ENCODE results near the gene NSD2.

DNA sequence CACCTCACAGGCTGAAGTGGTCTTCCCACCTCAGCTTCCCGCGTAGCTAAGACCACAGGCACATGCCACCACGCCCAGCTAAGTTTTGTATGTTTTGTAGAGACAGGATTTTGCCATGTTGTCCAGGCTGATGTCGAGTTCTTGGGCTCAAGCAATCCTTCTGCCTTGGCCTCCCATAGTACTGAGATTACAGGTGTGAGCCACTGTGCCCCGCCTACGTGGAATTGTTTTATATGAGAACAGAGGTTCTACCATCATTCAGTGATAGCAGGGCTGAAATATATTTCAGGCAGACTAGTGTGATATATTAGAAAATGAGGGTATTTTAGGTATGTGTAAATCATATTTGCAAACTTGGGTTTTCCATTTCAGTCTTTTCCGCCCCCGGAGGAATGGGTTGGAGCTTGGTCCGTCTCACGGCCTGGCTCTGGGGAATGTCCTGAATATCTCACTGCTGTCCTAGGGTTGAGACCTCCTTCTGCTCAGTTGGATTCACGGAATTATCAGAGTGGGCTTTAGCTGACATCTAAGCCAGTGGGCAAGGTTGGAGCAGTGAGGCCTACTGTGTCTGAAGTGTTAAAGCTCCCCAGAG, 19.9 kb downstream of the NSD2 start:
- TF ChIP-seq, protein P1, sequence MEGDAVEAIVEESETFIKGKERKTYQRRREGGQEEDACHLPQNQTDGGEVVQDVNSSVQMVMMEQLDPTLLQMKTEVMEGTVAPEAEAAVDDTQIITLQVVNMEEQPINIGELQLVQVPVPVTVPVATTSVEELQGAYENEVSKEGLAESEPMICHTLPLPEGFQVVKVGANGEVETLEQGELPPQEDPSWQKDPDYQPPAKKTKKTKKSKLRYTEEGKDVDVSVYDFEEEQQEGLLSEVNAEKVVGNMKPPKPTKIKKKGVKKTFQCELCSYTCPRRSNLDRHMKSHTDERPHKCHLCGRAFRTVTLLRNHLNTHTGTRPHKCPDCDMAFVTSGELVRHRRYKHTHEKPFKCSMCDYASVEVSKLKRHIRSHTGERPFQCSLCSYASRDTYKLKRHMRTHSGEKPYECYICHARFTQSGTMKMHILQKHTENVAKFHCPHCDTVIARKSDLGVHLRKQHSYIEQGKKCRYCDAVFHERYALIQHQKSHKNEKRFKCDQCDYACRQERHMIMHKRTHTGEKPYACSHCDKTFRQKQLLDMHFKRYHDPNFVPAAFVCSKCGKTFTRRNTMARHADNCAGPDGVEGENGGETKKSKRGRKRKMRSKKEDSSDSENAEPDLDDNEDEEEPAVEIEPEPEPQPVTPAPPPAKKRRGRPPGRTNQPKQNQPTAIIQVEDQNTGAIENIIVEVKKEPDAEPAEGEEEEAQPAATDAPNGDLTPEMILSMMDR (conservative IDR thresholded peaks at IDR 0.05 in 1 of 2, IDR thresholded peaks at IDR 0.05 in 1 of 2; ENCODE audit: extremely low read depth in 1 of 2, insufficient read depth in 1 of 2, low read depth in 1 of 2, low read length in 2 of 2), result no peak
- no peak for TF ChIP-seq EZH2 (IDR thresholded peaks at IDR 0.05; ENCODE audit: borderline replicate concordance, low read length)
